GM18951 (cell line): Measurements from ENCODE around the gene CBLN1.

ENCODE experiments used
- POLR2A ChIP-seq: IDR thresholded peaks from 4 replicates; pipeline ENCODE4 v1.6.1; 2011; ENCODE audit warnings: mild to moderate bottlenecking; ENCODE audit not compliant: insufficient read length, insufficient read depth; ENCODE audit errors: extremely low read depth
- in situ Hi-C: fragments of 300-500 bp; cut with MboI; formaldehyde crosslinking; loops from one replicate; pipeline ENCODE4 v1.12.0; 2022; ENCODE audit warnings: low sequenced_read_pairs, mixed read lengths, inconsistent platforms; ENCODE audit not compliant: unreplicated experiment

Gene CBLN1

GRCh38 chr16:49281843-49282642 lies 405 bp upstream of the CBLN1 start:
- in situ Hi-C loops, result no loop called here
- TF ChIP-seq POLR2A, result no peak

DNA sequence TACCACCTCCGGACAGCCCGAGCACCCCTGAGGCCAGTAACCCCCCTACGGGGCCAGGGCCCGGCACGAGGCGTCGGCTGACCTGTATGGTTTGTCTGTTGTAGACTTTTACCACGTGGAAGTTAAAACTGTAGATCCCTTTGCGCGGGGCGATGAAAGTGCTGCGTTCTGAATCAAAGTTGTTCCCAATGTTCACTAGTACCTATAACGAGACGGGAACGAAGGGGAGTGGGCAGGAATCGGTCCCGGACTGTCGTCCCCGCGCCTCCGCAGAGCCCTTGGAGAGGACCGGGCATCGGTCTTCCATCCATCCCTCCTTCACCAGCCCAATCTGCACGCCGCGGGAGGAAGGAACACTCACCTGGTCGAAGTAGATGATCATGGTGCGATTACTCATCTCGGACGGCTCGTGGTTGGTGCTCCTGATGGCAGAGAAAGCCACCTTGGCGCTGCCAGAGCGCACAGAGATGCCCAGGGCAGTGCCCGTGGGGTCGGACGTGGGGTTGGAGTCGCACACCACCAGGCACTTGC lies 732 bp downstream of the CBLN1 start:
- in situ Hi-C loops, result no loop called here
- no peak for TF ChIP-seq POLR2A

GRCh38 chr16:49280105-49280741 lies 1.4 kb downstream of the CBLN1 start:
- no peak for TF ChIP-seq POLR2A
- in situ Hi-C loops, result no loop called here

DNA sequence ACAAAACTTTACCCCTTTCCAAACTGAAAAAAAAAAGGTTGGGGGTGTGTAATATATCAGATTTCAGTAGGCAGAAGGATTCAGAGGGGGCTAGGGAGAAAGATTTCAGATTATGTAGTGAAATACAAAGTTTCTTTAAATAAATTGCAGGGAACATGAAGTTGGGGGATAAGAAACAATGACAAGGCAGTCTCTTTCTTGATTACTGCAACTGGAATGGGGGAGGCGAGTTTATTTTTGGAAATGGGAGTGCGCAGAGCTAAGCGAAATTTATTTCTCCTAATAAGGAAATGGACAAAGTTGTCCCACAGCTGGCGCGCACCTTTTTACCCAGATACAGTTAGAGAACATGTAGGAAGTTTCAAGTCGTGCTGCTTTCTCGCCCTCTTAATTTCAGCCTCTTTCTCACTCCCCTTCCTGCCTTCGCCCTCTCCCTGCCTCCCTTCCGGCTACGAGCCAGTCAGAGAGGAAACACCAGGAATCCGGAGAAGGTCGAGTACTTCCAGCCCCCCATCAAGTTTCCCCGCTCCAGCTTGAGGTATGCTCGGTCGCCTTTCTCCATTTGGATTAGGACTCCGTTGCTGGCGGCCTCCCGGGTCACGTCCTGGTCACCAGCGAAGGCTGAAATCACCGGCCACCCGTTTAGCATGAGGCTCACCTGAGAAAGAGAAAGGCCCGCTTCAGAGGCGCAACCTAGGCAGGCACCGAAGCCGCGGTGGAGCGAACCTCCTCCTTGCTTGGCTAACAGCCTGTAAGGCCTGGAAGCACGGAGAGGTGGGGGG lies 2.5 kb downstream of the CBLN1 start:
- in situ Hi-C loops, result no loop called here
- no peak for TF ChIP-seq POLR2A

DNA sequence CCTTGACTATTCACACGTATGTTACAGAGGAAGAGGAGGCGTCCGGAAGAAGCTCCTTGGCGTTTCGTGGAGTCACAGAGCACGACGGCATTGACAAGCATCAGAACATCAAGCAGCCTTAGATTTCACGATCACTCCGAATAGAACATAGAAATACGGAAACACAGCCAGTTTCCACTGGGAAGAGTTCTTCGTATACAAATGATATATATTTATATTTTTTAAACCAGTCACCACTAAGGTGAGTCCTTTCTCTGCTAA lies 3.1 kb downstream of the CBLN1 start:
- in situ Hi-C loops, result no loop called here
- TF ChIP-seq POLR2A, result no peak

- in situ Hi-C loops, result no loop called here
- TF ChIP-seq POLR2A, result no peak
Observed at GRCh38 chr16:49277766-49278566, 3.7 kb downstream of the CBLN1 start.

- TF ChIP-seq POLR2A, result no peak
- in situ Hi-C loops, result no loop called here
Observed at GRCh38 chr16:49277386-49277742, 4.3 kb downstream of the CBLN1 start.

- in situ Hi-C loops, result no loop called here
- TF ChIP-seq POLR2A, result no peak
Observed at GRCh38 chr16:49276646-49277385, 4.8 kb downstream of the CBLN1 start.

- TF ChIP-seq POLR2A, result no peak
- in situ Hi-C loops, result no loop called here
Observed at GRCh38 chr16:49275870-49276269, 5.8 kb downstream of the CBLN1 start.

- in situ Hi-C loops, result no loop called here
- no peak for TF ChIP-seq POLR2A
Observed at GRCh38 chr16:49275050-49275730, 6.4 kb downstream of the CBLN1 start.

- TF ChIP-seq POLR2A, result no peak
- in situ Hi-C loops, result no loop called here
Observed at GRCh38 chr16:49274591-49274990, 7.0 kb downstream of the CBLN1 start.

DNA sequence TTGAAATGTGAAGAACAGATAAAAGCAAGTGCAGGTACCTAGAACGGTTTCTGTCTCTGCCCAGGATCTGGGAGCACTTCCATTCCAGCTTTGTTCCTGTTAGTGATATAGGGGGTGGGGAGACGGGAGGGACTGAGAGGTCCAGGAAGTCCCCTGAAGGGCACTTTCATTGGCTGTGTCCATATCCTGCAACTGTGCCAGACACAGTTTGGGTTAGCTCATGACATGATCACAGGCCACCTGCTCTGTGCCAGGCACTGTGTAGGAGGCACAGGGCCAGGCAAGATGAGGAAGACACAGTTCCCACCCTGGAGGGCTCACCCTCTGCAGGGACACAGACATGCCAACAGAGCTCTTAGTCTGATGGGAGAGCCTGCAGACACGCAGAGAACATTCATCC lies 7.9 kb downstream of the CBLN1 start:
- no peak for TF ChIP-seq POLR2A
- in situ Hi-C loops, result no loop called here
